Cardiac fibroblast (primary cell): ENCODE data around the gene PDIK1L.

Source experiments
- DNase-seq, 2 donors: peaks; one replicate each; pipeline versions ENCODE4 v3.0.0 to v3.0.0-alpha.2; 2010; ENCODE audit warnings: low read depth in 2 of 2
- H3K4me3 ChIP-seq, 2 donors: replicated peaks in 1 of 2; 1 replicate in 1 of 2; 2 replicates in 1 of 2; pipeline ENCODE4 v1.5.1; 2011; ENCODE audit warnings: low read depth in 2 of 2, low read length in 2 of 2, mild to moderate bottlenecking in 2 of 2, moderate library complexity in 1 of 2
- CTCF ChIP-seq: IDR thresholded peaks from one replicate; pipeline ENCODE4 v1.5.1; 2011; ENCODE audit warnings: low read depth, mild to moderate bottlenecking, low read length, inconsistent platforms

The PDIK1L gene

GRCh38 chr1:26070296-26070962 is 41.2 kb upstream of the PDIK1L start:
- TF ChIP-seq CTCF = no peak
- H3K4me3 ChIP-seq = no peak overlapping the region
- no peak for DNase-seq

GRCh38 chr1:26070963-26071342 is 40.7 kb upstream of the PDIK1L start:
- TF ChIP-seq CTCF = no peak
- H3K4me3 ChIP-seq = no peak overlapping the region
- DNase-seq = no peak

- no peak for DNase-seq
- no peak for TF ChIP-seq CTCF
- H3K4me3 ChIP-seq = no peak overlapping the region
Measured at GRCh38 chr1:26072305-26072704, 39.3 kb upstream of the PDIK1L start.

- no peak for DNase-seq
- no peak for TF ChIP-seq CTCF
- H3K4me3 ChIP-seq = no peak overlapping the region
Measured at GRCh38 chr1:26075421-26076144, 36.0 kb upstream of the PDIK1L start.

GRCh38 chr1:26077524-26077923 is 34.1 kb upstream of the PDIK1L start:
- no peak for DNase-seq
- H3K4me3 ChIP-seq = no peak overlapping the region
- TF ChIP-seq CTCF = no peak

GRCh38 chr1:26078286-26079177 is 33.1 kb upstream of the PDIK1L start:
- H3K4me3 ChIP-seq = no peak overlapping the region
- TF ChIP-seq CTCF = no peak
- no peak for DNase-seq
